Measurements from ENCODE around the gene CORO2A.

DNA sequence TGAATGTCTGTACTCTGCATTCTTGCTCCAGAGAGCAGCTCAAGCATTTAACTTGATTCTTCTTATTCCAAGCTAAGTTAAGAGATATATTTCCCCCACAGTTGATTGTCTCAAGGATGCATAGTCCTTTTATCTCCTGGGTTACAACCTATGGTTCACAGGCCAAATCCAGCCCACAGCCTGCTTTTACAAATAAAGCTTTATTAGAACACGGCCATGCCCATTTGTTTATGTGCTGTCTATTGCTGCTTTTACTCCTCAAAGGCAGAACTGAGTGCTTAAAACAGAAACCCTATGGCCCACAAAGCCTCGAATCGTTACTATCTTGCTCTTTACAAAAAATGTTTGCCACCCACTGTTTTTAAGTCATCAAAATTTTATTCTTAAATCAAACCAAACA, 37.2 kb upstream of the CORO2A start:
- TF ChIP-seq POLR2A (IDR thresholded peaks at IDR 0.05; ENCODE audit: low read depth, low read length) (no peak), CTCF (conservative IDR thresholded peaks at IDR 0.05; ENCODE audit: low read depth, low read length) (no peak), SMC3 (IDR thresholded peaks at IDR 0.05; ENCODE audit: low read depth, low read length) (no peak), MAZ (IDR thresholded peaks at IDR 0.05; ENCODE audit: borderline replicate concordance, low read depth, low read length) (no peak), MAFK (IDR thresholded peaks at IDR 0.05; ENCODE audit: low read depth, low read length) (no peak), BHLHE40 (IDR thresholded peaks at IDR 0.05; ENCODE audit: low read depth, low read length) (no peak), CEBPB (IDR thresholded peaks at IDR 0.05; ENCODE audit: low read depth, low read length) (no peak), USF2 (IDR thresholded peaks at IDR 0.05; ENCODE audit: low read depth, low read length) (no peak), RAD21 (IDR thresholded peaks at IDR 0.05; ENCODE audit: low read length) (no peak), CHD1 (IDR thresholded peaks at IDR 0.05; ENCODE audit: low read depth, low read length) (no peak), MXI1 (IDR thresholded peaks at IDR 0.05; ENCODE audit: borderline replicate concordance, low read depth, low read length) (no peak), ELK1 (IDR thresholded peaks at IDR 0.05; ENCODE audit: borderline replicate concordance, low read depth, low read length) (no peak), RFX5 (IDR thresholded peaks at IDR 0.05; ENCODE audit: low read depth, low read length) (no peak), NFE2L2 (IDR thresholded peaks at IDR 0.05; ENCODE audit: low read depth, low read length) (no peak)

Data from IMR-90 (cell line).